ENCODE data around the gene ASAP3.

ASAP3 gene

DNA sequence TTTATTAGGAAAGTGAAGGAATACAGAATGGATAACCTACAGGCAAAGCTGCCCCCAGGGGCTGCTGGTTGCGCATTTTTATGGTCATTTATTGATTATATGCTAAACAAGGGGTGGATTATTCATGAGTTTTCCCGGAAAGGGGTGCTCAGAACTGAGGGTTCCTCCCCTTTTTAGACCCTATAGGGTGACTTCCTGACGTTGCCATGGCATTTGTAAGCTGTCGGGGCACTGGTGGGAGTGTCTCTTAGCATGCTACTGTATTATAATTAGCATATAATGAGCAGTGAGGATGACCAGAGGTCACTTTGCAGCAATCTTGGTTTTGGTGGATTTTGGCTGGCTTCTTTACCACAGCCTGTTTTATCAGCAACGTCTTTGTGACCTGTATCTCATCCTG, 5.9 kb upstream of the ASAP3 start:
- CTCF ChIA-PET: interaction anchor here (1.4 to 1.6 kb wide), 2 partner anchors 9 to 145 kb away, joined by 3 read pairs; no protein-coding TSS in a partner anchor
- Histone ChIP-seq H3K4me1 (ENCODE audit: control insufficient read depth, insufficient read depth, low read length) (no peaks in the 10 kb centered on the region), H3K4me3 (ENCODE audit: low read depth, low read length) (no peak overlapping the region), H3K9me3 (ENCODE audit: control insufficient read depth, insufficient read depth, low read depth, low read length) (no peaks in the 10 kb centered on the region), H3K27ac (ENCODE audit: extremely low read depth, low read depth, low read length) (no peak overlapping the region), H3K36me3 (ENCODE audit: control insufficient read depth in 2 of 2, insufficient read depth in 1 of 2, low read length in 2 of 2) (no peaks in the 10 kb centered on the region)
- TF ChIP-seq SP3 (tag by site-specific recombination; IDR thresholded peaks at IDR 0.05) (no peak), ZNF549 (tag by site-specific recombination; IDR thresholded peaks at IDR 0.05) (no peak), ZNF777 (tag by site-specific recombination; IDR thresholded peaks at IDR 0.05; ENCODE audit: borderline replicate concordance) (no peak), ZFHX2 (tag by site-specific recombination; conservative IDR thresholded peaks at IDR 0.05) (no peak), ZSCAN16 (tag by site-specific recombination; IDR thresholded peaks at IDR 0.05) (no peak), ZNF175 (tag by site-specific recombination; IDR thresholded peaks at IDR 0.05) (no peak), ZNF585B (tag by site-specific recombination; IDR thresholded peaks at IDR 0.05) (no peak), KLF9 (tag by site-specific recombination; IDR thresholded peaks at IDR 0.05; ENCODE audit: low read depth) (no peak)
- TF ChIP-seq, protein P1, sequence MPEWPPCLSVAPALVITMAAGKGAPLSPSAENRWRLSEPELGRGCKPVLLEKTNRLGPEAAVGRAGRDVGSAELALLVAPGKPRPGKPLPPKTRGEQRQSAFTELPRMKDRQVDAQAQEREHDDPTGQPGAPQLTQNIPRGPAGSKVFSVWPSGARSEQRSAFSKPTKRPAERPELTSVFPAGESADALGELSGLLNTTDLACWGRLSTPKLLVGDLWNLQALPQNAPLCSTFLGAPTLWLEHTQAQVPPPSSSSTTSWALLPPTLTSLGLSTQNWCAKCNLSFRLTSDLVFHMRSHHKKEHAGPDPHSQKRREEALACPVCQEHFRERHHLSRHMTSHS (tag by site-specific recombination; IDR thresholded peaks at IDR 0.05): no peak
- POLR2A ChIA-PET: no interaction called here

DNA sequence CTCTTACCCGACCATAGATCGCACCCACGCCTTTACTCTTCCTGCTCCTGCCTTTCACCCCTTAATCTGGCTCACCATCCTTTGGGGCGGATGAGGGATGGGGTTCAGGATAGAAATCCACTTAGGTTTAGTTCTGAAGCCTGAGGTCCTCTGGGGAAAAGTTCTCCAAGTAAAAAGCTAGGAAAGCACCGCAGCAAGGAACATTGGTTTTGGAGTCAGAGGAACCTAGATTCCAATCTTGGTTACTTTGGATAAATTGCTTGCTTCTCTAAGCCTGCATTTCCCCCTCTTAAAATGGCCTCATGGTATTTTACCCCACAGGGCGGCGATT, 988 bp upstream of the ASAP3 start:
- Histone ChIP-seq H3K36me3 (ENCODE audit: control insufficient read depth in 2 of 2, insufficient read depth in 1 of 2, low read length in 2 of 2) (no peaks in the 10 kb centered on the region), H3K27ac (ENCODE audit: extremely low read depth, low read depth, low read length) (no peak overlapping the region), H3K9me3 (ENCODE audit: control insufficient read depth, insufficient read depth, low read depth, low read length) (no peaks in the 10 kb centered on the region), H3K4me1 (ENCODE audit: control insufficient read depth, insufficient read depth, low read length) (no peaks in the 10 kb centered on the region), H3K4me3 (ENCODE audit: low read depth, low read length) (peak overlapping the region; percentile 63; the same call in 1 of the 2 replicates)
- ChIA-PET CTCF (interaction anchor here (0.6 to 7.5 kb wide), 6 partner anchors 12 to 152 kb away, joined by 3 to 72 read pairs (median 5); no protein-coding TSS in a partner anchor), POLR2A (interaction anchor here (0.6 to 2.5 kb wide), 3 partner anchors 43 to 386 kb away, joined by 4 to 10 read pairs (median 6); partner anchors contain the start of gene E2F2)
- TF ChIP-seq MZF1 (tag by site-specific recombination; IDR thresholded peaks at IDR 0.05; ENCODE audit: borderline replicate concordance) (no peak), ZNF621 (tag by site-specific recombination; IDR thresholded peaks at IDR 0.05) (no peak), ZFP3 (tag by site-specific recombination; IDR thresholded peaks at IDR 0.05; ENCODE audit: low read depth) (no peak), WT1 (tag by site-specific recombination; IDR thresholded peaks at IDR 0.05) (no peak), ZNF514 (tag by site-specific recombination; IDR thresholded peaks at IDR 0.05) (no peak), GLIS2 (tag by site-specific recombination; IDR thresholded peaks at IDR 0.05) (no peak), ZNF391 (tag by site-specific recombination; IDR thresholded peaks at IDR 0.05; ENCODE audit: borderline replicate concordance, low read depth) (no peak)
- TF ChIP-seq, protein P2, sequence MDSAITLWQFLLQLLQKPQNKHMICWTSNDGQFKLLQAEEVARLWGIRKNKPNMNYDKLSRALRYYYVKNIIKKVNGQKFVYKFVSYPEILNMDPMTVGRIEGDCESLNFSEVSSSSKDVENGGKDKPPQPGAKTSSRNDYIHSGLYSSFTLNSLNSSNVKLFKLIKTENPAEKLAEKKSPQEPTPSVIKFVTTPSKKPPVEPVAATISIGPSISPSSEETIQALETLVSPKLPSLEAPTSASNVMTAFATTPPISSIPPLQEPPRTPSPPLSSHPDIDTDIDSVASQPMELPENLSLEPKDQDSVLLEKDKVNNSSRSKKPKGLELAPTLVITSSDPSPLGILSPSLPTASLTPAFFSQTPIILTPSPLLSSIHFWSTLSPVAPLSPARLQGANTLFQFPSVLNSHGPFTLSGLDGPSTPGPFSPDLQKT (IDR thresholded peaks at IDR 0.05; ENCODE audit: borderline replicate concordance, low read depth, low read length): no peak
- TF ChIP-seq, protein P3, sequence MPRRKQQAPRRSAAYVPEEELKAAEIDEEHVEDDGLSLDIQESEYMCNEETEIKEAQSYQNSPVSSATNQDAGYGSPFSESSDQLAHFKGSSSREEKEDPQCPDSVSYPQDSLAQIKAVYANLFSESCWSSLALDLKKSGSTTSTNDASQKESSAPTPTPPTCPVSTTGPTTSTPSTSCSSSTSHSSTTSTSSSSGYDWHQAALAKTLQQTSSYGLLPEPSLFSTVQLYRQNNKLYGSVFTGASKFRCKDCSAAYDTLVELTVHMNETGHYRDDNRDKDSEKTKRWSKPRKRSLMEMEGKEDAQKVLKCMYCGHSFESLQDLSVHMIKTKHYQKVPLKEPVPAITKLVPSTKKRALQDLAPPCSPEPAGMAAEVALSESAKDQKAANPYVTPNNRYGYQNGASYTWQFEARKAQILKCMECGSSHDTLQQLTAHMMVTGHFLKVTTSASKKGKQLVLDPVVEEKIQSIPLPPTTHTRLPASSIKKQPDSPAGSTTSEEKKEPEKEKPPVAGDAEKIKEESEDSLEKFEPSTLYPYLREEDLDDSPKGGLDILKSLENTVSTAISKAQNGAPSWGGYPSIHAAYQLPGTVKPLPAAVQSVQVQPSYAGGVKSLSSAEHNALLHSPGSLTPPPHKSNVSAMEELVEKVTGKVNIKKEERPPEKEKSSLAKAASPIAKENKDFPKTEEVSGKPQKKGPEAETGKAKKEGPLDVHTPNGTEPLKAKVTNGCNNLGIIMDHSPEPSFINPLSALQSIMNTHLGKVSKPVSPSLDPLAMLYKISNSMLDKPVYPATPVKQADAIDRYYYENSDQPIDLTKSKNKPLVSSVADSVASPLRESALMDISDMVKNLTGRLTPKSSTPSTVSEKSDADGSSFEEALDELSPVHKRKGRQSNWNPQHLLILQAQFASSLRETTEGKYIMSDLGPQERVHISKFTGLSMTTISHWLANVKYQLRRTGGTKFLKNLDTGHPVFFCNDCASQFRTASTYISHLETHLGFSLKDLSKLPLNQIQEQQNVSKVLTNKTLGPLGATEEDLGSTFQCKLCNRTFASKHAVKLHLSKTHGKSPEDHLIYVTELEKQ (tag by site-specific recombination; IDR thresholded peaks at IDR 0.05; ENCODE audit: borderline replicate concordance): no peak
